K562 (cell line): ENCODE measurements around the gene CHMP1A. TPM values are rescaled to one million over a fixed set of nuclear protein-coding genes. Genes with fewer than 3 reads are reported as not detected.

Experiments used
- ARID3A ChIP-seq: IDR thresholded peaks from 2 replicates; pipeline ENCODE4 v1.6.1; 2012; ENCODE audit warnings: low read depth, low read length, improper control_type of control experiment, borderline replicate concordance
- BACH1 ChIP-seq: fragments of 200-800 bp; sonication (Bioruptor generic); IDR thresholded peaks from 2 replicates; pipeline ENCODE4 v1.6.1; 2016; ENCODE audit warnings: missing genetic modification characterization, missing compliant biosample characterization
- CGGBP1 ChIP-seq: fragments of 250-450 bp; sonication (Bioruptor Pico); IDR thresholded peaks from 2 replicates; pipeline ENCODE4 v1.9.0; 2021; ENCODE audit warnings: mild to moderate bottlenecking
- CREBBP ChIP-seq: IDR thresholded peaks from one replicate; pipeline ENCODE4 v1.6.1; 2012; ENCODE audit warnings: low read depth, mild to moderate bottlenecking, control low read depth, inconsistent platforms, low read length
- E2F4 ChIP-seq: sonication (generic); formaldehyde crosslinking; IDR thresholded peaks from 2 replicates; pipeline ENCODE4 v1.8.0; 2022; ENCODE audit warnings: mild to moderate bottlenecking, low read depth, missing genetic modification reagents
- FOXJ2 ChIP-seq: fragments of 200-800 bp; sonication (Bioruptor generic); IDR thresholded peaks from 2 replicates; pipeline ENCODE4 v1.6.1; 2016; ENCODE audit warnings: missing genetic modification characterization, missing compliant biosample characterization
- FOXK2 ChIP-seq, 2 experiments: fragments of 450-650 bp; IDR thresholded peaks in 1 of 2; conservative IDR thresholded peaks in 1 of 2; 2 replicates each; pipeline ENCODE4 v1.6.1; 2016; ENCODE audit warnings: low read depth in 2 of 2, mild to moderate bottlenecking in 1 of 2
- HBP1 ChIP-seq: fragments of 450-650 bp; formaldehyde crosslinking; IDR thresholded peaks from 2 replicates; pipeline ENCODE4 v1.4.0; 2022; ENCODE audit warnings: missing genetic modification characterization
- MAFG ChIP-seq: fragments of 450-650 bp; conservative IDR thresholded peaks from 2 replicates; pipeline ENCODE4 v1.6.1; 2016; ENCODE audit warnings: missing genetic modification characterization, missing compliant biosample characterization
- NCOA2 ChIP-seq, 2 experiments: fragments of 450-650 bp; IDR thresholded peaks; 2 replicates each; pipeline ENCODE4 v1.6.1; 2018; ENCODE audit warnings: mild to moderate bottlenecking in 2 of 2, moderate library complexity in 1 of 2; ENCODE audit not compliant: partially characterized antibody in 2 of 2
- NFATC3 ChIP-seq: fragments of 450-650 bp; IDR thresholded peaks from 2 replicates; pipeline ENCODE4 v1.6.1; 2017; ENCODE audit warnings: mild to moderate bottlenecking
- RAD51 ChIP-seq: fragments of 450-650 bp; IDR thresholded peaks from 2 replicates; pipeline ENCODE4 v1.7.1; 2016; ENCODE audit warnings: low read depth, mild to moderate bottlenecking, borderline replicate concordance
- SMAD2 ChIP-seq: fragments of 150-350 bp; IDR thresholded peaks from 2 replicates; pipeline ENCODE4 v1.6.1; 2014; ENCODE audit warnings: low read depth, mild to moderate bottlenecking, low read length
- SMARCE1 ChIP-seq: fragments of 450-650 bp; IDR thresholded peaks from 2 replicates; pipeline ENCODE4 v1.7.1; 2016; ENCODE audit warnings: mild to moderate bottlenecking
- SREBF2 ChIP-seq: sonication (generic); formaldehyde crosslinking; IDR thresholded peaks from 2 replicates; pipeline ENCODE4 v1.4.0; 2020; ENCODE audit warnings: mild to moderate bottlenecking, missing genetic modification reagents
- TEAD1 ChIP-seq, 2 experiments: fragments of 450-650 bp in 1 of 2; sonication (generic) in 1 of 2; formaldehyde crosslinking; IDR thresholded peaks; 2 replicates each; pipeline versions ENCODE4 v1.4.0 to v1.8.0; 2020 to 2022; ENCODE audit warnings: mild to moderate bottlenecking in 2 of 2, missing genetic modification reagents in 1 of 2
- TEAD4 ChIP-seq, 2 experiments: sonication (generic) in 1 of 2; formaldehyde crosslinking in 1 of 2; IDR thresholded peaks; 2 replicates each; pipeline versions ENCODE4 v1.6.1 to v1.8.0; 2012 to 2022; ENCODE audit warnings: borderline replicate concordance in 1 of 2, inconsistent platforms in 1 of 2, low read length in 1 of 2, mild to moderate bottlenecking in 1 of 2, missing genetic modification reagents in 1 of 2
- THAP12 ChIP-seq: fragments of 250-450 bp; sonication (Bioruptor Pico); IDR thresholded peaks from 2 replicates; pipeline ENCODE4 v1.9.0; 2021; ENCODE audit warnings: mild to moderate bottlenecking, inconsistent platforms
- U2AF2 ChIP-seq: fragments of 200-400 bp; formaldehyde crosslinking; optimal IDR thresholded peaks from 2 replicates; pipeline ENCODE3; 2017; ENCODE audit warnings: low read depth, mild to moderate bottlenecking, low read length
- ZNF165 ChIP-seq: fragments of 250-450 bp; sonication (Bioruptor Pico); IDR thresholded peaks from 2 replicates; pipeline ENCODE4 v1.4.0; 2020; ENCODE audit warnings: borderline replicate concordance
- polyA plus RNA-seq, 8 experiments: library from polyadenylated mRNA; depleted of rRNA in 4 of 8; stranded (reverse) in 5 of 8; unstranded in 3 of 8; fragments of >200 nt; fragmentation: Nextera tagmentation in 2 of 8; fragmentation: Illumina TruSeq in 1 of 8; extraction: Ambion mirVana in 2 of 8; extraction: Trizol in 1 of 8; gene quantifications; 2 replicates each; pipeline versions ENCODE4 v1.2.1 to v1.2.3, GENCODE V29; 2011 to 2014; ENCODE audit warnings: inconsistent platforms in 1 of 8, missing spikeins in 1 of 8
- total RNA-seq, 7 experiments: library from RNA; depleted of rRNA in 6 of 7; stranded (reverse); fragments of >200 nt in 6 of 7; fragmentation: Illumina TruSeq in 2 of 7; extraction: Trizol in 2 of 7; gene quantifications; 2 replicates each; pipeline versions ENCODE4 v1.2.1 to v1.2.3, GENCODE V29; 2011 to 2021; ENCODE audit warnings: low replicate concordance in 1 of 7

CHMP1A gene
- total and polyA plus RNA-seq, 9 of the 15 experiments (the other 6 are each of a cell fraction or from before 2014, with no cell fraction given): 0.83 to 79.9 (median 45.2) TPM

- TF ChIP-seq TEAD1 (CRISPR knock-in tag; IDR thresholded peaks at IDR 0.05): peak in 1 of 2 experiments; percentile 71; a peak in 2 of 4 replicates
- TF ChIP-seq HBP1: no peak
- TF ChIP-seq CGGBP1 (CRISPR knock-in tag): no peak
- TF ChIP-seq RAD51: peak; percentile 93
- TF ChIP-seq BACH1: no peak
- TF ChIP-seq ZNF165 (CRISPR knock-in tag): no peak
- no peak for TF ChIP-seq CREBBP
- TF ChIP-seq SMARCE1: no peak
- no peak for TF ChIP-seq NFATC3
- TF ChIP-seq NCOA2 (IDR thresholded peaks at IDR 0.05; ENCODE audit: partially characterized antibody in 2 of 2): no peak
- TF ChIP-seq THAP12 (CRISPR knock-in tag): 0 out of 2 replicates have a peak, but pooled peaks have one; percentile 34
- no peak for TF ChIP-seq FOXK2 (conservative IDR thresholded peaks at IDR 0.05 in 1 of 2, IDR thresholded peaks at IDR 0.05 in 1 of 2; ENCODE audit: low read depth in 2 of 2)
- TF ChIP-seq SREBF2: no peak
- TF ChIP-seq TEAD4 (IDR thresholded peaks at IDR 0.05; ENCODE audit: low read length): no peak; the same call in none of the 2 replicates
- no peak for TF ChIP-seq TEAD4 (CRISPR knock-in tag; IDR thresholded peaks at IDR 0.05; ENCODE audit: borderline replicate concordance)
- no peak for TF ChIP-seq FOXJ2 (tag)
- TF ChIP-seq E2F4 (CRISPR knock-in tag): no peak
- TF ChIP-seq ARID3A: no peak
- no peak for TF ChIP-seq U2AF2
- TF ChIP-seq SMAD2: no peak
- no peak for TF ChIP-seq MAFG
Observed at GRCh38 chr16:89700100-89700648, 42.7 kb upstream of the CHMP1A start (continued).
